ENCODE results near the gene ROBO1.

The ROBO1 gene

GRCh38 chr3:79453600-79453999, 314.2 kb downstream of the ROBO1 start:
- Histone ChIP-seq H2AFZ (ENCODE audit: low read depth, low read length) (no peak overlapping the region), H3K9ac (ENCODE audit: low read depth, low read length) (no peak overlapping the region), H3K4me1 (ENCODE audit: insufficient read depth, low read length) (no peaks in the 10 kb centered on the region), H4K20me1 (ENCODE audit: insufficient read depth, low read length) (no peaks in the 10 kb centered on the region), H3K27ac (ENCODE audit: low read length) (no peak overlapping the region), H3K79me2 (ENCODE audit: insufficient read depth, low read length) (no peaks in the 10 kb centered on the region), H3K4me2 (ENCODE audit: insufficient read depth, low read length) (no peak overlapping the region), H3K27me3 (ENCODE audit: insufficient read depth, low read length, poor library complexity) (no peaks in the 10 kb centered on the region), H3K9me3 (ENCODE audit: insufficient read depth, low read length, severe bottlenecking) (no peaks in the 10 kb centered on the region), H3K4me3 (ENCODE audit: low read depth in 1 of 2, low read length in 2 of 2) (no peak overlapping the region), H3K36me3 (ENCODE audit: insufficient read depth, low read length) (no peaks in the 10 kb centered on the region)
- ATAC-seq (ENCODE audit: insufficient read depth, low read depth) (no peak), DNase-seq (no peak)
- TF ChIP-seq EZH2 (IDR thresholded peaks at IDR 0.05; ENCODE audit: borderline replicate concordance, low read depth, low read length, severe bottlenecking) (no peak), CTCF (IDR thresholded peaks at IDR 0.05; ENCODE audit: borderline replicate concordance, extremely low read depth, low read length, poor library complexity, severe bottlenecking) (no peak)

- Histone ChIP-seq H3K27me3 (ENCODE audit: insufficient read depth, low read length, poor library complexity) (no peaks in the 10 kb centered on the region), H4K20me1 (ENCODE audit: insufficient read depth, low read length) (no peaks in the 10 kb centered on the region), H3K9me3 (ENCODE audit: insufficient read depth, low read length, severe bottlenecking) (no peaks in the 10 kb centered on the region), H3K4me2 (ENCODE audit: insufficient read depth, low read length) (no peak overlapping the region), H3K27ac (ENCODE audit: low read length) (no peak overlapping the region), H3K4me3 (ENCODE audit: low read depth in 1 of 2, low read length in 2 of 2) (no peak overlapping the region), H3K9ac (ENCODE audit: low read depth, low read length) (no peak overlapping the region), H3K79me2 (ENCODE audit: insufficient read depth, low read length) (no peaks in the 10 kb centered on the region), H3K36me3 (ENCODE audit: insufficient read depth, low read length) (no peaks in the 10 kb centered on the region), H2AFZ (ENCODE audit: low read depth, low read length) (no peak overlapping the region), H3K4me1 (ENCODE audit: insufficient read depth, low read length) (no peaks in the 10 kb centered on the region)
- TF ChIP-seq EZH2 (IDR thresholded peaks at IDR 0.05; ENCODE audit: borderline replicate concordance, low read depth, low read length, severe bottlenecking) = no peak
- no peak for TF ChIP-seq CTCF (IDR thresholded peaks at IDR 0.05; ENCODE audit: borderline replicate concordance, extremely low read depth, low read length, poor library complexity, severe bottlenecking)
- ATAC-seq (ENCODE audit: insufficient read depth, low read depth) (no peak), DNase-seq (no peak)
These were observed 331.4 kb downstream of the ROBO1 start for GRCh38 chr3:79436387-79436786.

DNA sequence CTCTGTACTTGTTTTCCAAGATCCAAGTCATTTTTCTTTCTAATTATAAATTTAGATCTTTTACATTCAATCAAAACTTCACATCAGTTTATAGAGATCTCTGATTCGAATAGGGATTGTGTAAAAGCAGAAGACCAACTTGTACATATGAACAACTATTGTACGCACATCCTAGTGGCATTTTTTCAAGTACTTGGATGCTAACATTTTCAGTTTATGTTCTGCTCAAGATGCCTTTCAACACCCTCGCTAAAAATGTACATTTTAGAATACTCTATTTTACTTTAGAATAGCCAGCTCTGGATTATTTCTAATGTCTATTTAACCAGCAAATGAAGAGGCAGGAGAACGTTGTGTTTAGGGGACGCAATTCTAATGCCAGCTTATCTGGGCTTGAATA, 340.7 kb downstream of the ROBO1 start:
- no peak for TF ChIP-seq EZH2 (IDR thresholded peaks at IDR 0.05; ENCODE audit: borderline replicate concordance, low read depth, low read length, severe bottlenecking)
- no peak for TF ChIP-seq CTCF (IDR thresholded peaks at IDR 0.05; ENCODE audit: borderline replicate concordance, extremely low read depth, low read length, poor library complexity, severe bottlenecking)
- ATAC-seq (ENCODE audit: insufficient read depth, low read depth) (no peak), DNase-seq (no peak)
- H3K4me3 ChIP-seq (ENCODE audit: low read depth in 1 of 2, low read length in 2 of 2) = no peak overlapping the region
- H3K9me3 ChIP-seq (ENCODE audit: insufficient read depth, low read length, severe bottlenecking) = no peaks in the 10 kb centered on the region
- H3K4me1 ChIP-seq (ENCODE audit: insufficient read depth, low read length) = no peaks in the 10 kb centered on the region
- no peak overlapping the region for H3K9ac ChIP-seq (ENCODE audit: low read depth, low read length)
- no peaks in the 10 kb centered on the region for H3K36me3 ChIP-seq (ENCODE audit: insufficient read depth, low read length)
- H3K79me2 ChIP-seq (ENCODE audit: insufficient read depth, low read length) = no peaks in the 10 kb centered on the region
- H3K4me2 ChIP-seq (ENCODE audit: insufficient read depth, low read length) = no peak overlapping the region
- H3K27ac ChIP-seq (ENCODE audit: low read length) = no peak overlapping the region
- H2AFZ ChIP-seq (ENCODE audit: low read depth, low read length) = no peak overlapping the region
- no peaks in the 10 kb centered on the region for H3K27me3 ChIP-seq (ENCODE audit: insufficient read depth, low read length, poor library complexity)
- no peaks in the 10 kb centered on the region for H4K20me1 ChIP-seq (ENCODE audit: insufficient read depth, low read length)

GRCh38 chr3:79424811-79425210, 343.0 kb downstream of the ROBO1 start:
- no peaks in the 10 kb centered on the region for H3K27me3 ChIP-seq (ENCODE audit: insufficient read depth, low read length, poor library complexity)
- no peaks in the 10 kb centered on the region for H3K36me3 ChIP-seq (ENCODE audit: insufficient read depth, low read length)
- ATAC-seq (ENCODE audit: insufficient read depth, low read depth) (no peak), DNase-seq (no peak)
- H3K79me2 ChIP-seq (ENCODE audit: insufficient read depth, low read length) = no peaks in the 10 kb centered on the region
- no peak overlapping the region for H3K9ac ChIP-seq (ENCODE audit: low read depth, low read length)
- no peaks in the 10 kb centered on the region for H3K9me3 ChIP-seq (ENCODE audit: insufficient read depth, low read length, severe bottlenecking)
- H3K27ac ChIP-seq (ENCODE audit: low read length) = no peak overlapping the region
- no peaks in the 10 kb centered on the region for H4K20me1 ChIP-seq (ENCODE audit: insufficient read depth, low read length)
- no peak overlapping the region for H3K4me2 ChIP-seq (ENCODE audit: insufficient read depth, low read length)
- no peaks in the 10 kb centered on the region for H3K4me1 ChIP-seq (ENCODE audit: insufficient read depth, low read length)
- H3K4me3 ChIP-seq (ENCODE audit: low read depth in 1 of 2, low read length in 2 of 2) = no peak overlapping the region
- no peak overlapping the region for H2AFZ ChIP-seq (ENCODE audit: low read depth, low read length)
- TF ChIP-seq CTCF (IDR thresholded peaks at IDR 0.05; ENCODE audit: borderline replicate concordance, extremely low read depth, low read length, poor library complexity, severe bottlenecking) (no peak), EZH2 (IDR thresholded peaks at IDR 0.05; ENCODE audit: borderline replicate concordance, low read depth, low read length, severe bottlenecking) (no peak)
